Stimulated activated CD8-positive, alpha-beta memory T cell treated with anti-CD3 and anti-CD28 coated beads, Interleukin-12 subunit alpha, Interleukin-12 subunit beta, amount 100 ng/mL, for 1 hour (primary cell): ENCODE results near the gene ATP2B2.
"Not testable (repeated sequence)": the region's sequence is repeated elsewhere in the genome, so short reads cannot be mapped to it uniquely, and the experiment has no call there.

Experiments used
- DNase-seq: peaks from one replicate; pipeline ENCODE4 v3.0.0-alpha.2; 2020; ENCODE audit warnings: low read depth

Gene ATP2B2

DNA sequence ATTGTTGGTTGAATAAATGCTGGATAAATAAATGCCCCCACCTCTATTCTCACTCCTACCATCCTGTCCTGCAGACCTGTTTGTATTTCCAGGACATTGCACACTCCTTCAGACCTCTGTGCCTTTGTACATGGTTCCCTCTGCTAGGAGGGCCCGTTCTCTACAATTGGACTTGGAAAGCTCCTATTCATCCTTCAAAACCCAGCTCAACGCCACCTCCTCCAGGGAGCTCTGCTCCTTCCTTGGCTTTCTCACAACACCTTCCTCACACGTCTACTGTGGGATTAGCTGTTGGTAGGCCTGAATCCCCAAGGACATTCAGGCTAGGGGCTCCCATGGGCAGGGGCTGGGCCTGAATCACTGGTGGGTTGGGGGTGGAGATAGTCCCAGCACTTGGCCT, 105.8 kb downstream of the ATP2B2 start:
- DNase-seq: no peak

DNA sequence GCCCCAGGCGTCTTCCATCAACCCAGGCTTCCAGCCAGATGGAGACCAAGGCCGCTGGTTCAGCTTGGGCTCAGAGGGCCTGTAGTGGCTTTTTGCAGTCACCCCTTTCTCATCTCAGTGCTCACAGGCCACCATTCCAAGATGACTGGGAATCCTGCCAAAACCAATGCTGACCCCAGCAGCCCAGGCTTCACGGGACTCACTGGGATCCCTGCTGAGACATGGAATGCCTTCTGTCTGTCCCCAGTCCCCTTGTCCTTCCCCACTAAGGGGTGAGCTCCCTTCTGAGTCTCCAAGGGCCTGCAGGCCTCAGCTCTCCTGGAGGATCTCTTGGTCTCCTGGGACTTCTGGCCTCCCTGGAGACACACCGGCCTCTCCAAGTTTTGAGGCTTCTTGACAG, 107.0 kb downstream of the ATP2B2 start:
- no peak for DNase-seq

DNA sequence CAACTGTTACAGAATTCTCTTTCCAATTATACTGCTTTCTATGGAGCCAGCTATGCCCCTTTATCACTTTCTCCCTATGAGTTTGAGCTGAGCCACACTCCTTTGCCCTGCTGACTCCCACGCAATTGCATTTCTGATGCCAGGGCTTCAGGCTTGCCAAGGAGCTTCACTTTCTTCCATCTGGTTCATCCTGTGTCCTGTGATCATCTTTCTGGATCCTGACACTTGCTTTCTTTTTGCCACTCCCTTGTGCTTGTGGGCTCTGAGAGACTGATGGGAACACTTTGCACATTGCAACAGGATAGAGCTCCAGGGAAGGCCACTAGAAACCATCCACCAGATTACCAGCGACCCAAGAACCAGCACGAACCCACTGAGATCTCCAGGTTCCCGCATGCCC, 107.5 kb downstream of the ATP2B2 start:
- DNase-seq: no peak

DNA sequence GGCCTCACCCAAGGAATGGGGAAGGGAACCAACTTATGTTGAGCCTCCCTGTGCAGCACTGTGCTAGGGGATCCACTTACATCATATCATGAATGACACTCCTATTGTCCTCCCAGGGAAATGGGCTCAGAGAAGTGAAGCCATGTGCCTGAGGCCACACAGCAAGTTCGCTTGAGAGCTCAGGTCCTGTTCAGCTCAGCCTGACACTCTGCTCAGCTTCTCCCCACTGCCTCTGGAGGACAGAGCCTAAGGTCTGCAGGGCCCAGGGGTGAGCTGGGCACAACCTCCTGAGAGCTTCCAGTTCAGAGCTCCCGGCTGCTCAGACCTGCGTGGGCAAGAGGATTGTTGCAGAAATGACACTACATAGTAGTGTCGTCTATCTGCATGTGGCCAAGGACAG, 108.5 kb downstream of the ATP2B2 start:
- DNase-seq: no peak

DNA sequence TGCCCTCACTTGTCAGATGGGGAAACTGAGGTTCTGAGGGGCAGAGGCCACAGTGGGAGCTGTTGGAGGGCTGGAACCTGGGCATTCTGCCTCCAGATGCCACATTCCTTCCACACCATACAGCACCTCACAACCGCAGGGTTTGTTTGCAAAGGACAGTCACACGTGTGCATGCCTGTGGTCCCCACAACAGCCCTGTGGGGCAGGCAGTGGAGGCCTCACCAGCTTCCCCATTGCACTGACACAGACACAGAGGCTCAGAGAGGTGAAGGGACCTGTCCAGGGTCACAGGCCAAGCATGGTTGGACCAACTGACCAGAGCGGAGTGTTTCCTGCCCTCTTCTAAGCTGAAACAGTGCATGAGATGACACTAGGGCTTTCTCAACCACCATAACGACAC, 109.3 kb downstream of the ATP2B2 start:
- no peak for DNase-seq

DNA sequence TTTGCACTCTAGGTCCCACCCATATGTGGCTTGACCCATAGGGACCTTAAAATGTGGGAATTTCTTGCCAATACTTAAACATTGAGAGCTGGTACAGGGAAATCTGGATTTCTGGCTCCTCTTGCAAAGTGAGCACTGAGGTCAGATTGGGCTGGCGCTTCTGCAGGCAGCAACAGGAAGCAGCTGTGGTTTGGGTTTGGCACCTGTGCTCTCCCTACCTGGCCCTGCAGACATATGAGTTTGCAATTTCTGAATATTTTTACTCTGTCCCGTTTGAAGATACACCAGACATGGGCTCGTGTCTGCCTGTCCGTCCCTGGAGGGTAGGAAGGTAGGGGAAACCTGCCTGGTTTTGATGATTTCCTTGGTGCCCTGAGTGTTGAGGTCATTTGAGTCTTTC, 109.7 kb downstream of the ATP2B2 start:
- DNase-seq: no peak

DNA sequence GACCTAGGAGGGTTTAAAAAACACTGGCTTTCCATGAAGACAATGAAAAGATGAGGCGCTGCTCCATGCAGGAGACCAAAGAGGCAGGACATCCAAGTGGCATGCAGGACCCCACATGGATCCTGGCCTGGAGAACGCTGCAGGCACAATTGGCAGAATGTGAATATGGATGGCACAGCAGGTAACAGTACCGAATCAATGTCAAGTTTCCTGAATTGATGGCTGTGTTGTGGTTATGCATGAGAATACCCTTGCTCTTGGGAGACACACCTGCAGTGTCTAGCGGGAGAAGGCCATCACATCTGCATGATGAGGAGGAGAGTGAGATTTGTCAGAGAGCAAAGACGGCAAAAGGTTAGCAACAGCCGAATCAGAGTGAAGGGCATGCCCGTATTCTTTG, 110.2 kb downstream of the ATP2B2 start:
- no peak for DNase-seq

DNA sequence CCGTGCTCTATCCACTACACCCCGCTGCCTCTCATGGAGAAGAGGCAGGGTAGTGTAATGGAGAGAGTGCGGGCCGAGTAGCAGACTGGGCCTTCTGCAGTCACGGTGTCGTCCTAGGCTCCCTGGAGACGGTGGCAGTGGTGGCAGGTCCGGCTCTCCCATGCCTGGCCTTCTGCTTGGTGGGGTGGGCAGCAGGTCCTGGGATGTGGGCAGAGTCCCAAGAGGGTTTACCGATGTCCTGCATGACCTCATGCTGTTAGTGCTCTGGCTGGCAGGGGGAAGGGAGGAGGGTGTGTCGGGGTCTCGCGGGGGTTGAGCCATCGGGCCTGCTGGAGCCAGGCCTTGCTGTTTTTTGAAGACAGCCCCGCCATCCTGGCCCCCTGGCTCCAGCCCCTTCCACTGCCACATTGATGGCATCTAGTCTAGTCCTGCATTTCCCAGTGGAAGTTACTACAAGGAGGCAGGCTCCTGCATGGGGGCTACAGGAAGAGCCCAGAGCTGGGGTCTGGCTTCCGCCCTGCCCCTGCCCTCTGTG, 110.8 kb downstream of the ATP2B2 start:
- DNase-seq: no peak

DNA sequence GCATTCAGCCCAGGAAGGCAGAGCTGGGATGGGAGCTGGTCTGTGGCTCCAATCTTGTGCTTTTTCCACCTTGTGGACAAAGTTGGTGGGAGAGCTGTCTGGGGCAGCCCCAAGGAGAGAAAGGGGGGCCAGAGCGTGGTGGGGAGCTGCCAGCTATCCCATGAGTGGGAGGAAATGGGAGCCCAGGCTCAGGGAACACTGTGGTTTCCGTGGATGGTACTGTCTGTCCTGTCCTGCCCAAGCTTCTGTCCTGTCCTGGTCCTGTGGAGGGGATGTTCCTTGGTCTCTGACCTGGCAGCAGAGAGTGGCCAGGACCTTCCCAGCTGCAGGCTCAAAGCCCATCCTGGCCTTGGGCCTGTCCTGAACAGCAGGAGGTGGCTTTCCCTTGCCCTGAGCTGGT, 111.9 kb downstream of the ATP2B2 start:
- no peak for DNase-seq

DNA sequence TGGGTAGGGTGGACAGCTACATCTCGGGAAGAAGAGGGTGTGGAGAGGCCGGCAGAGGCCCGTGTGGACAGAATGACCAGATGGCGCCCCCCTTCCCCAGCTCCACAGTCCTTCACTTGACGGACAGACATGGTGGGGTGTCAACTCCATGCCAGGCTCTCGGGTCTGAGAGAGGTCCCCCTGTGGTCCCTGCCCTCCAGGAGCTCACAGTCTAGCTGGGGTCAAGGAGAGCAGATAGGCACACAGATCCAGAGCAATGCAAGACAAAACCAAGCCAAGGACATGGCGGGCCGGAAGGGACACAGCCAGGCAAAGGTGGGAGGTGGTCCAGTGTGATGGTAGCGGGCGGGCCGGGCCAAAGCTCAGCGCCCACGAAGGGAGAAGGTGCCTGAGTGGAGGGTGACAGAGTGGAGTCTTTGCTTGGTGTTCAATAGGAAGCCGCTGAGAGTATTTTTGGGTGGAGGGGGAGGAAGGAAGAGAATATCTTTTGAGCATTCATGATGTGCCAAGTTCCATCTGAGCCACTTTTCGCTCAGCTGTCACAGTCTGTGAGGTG, 112.4 kb downstream of the ATP2B2 start:
- DNase-seq: no peak

DNA sequence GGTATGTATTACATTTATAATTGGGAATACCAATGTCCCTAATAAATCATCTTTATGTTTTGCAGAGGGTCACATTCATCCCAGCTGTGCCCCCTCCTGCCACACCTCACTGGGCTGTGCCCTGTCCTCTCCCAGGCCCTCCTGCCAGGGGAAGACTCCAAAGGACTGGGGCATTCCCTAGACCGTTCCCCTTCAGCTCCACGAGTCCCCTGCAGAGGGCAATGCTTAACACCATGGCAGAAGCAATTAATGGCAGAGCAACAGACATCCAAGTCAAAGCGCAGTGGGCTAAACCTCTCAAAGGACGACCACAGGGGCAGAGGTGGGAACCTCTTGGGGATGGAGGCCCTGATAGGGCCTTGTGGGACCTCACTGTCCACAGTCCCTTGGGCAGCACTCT, 113.1 kb downstream of the ATP2B2 start:
- no peak for DNase-seq

DNA sequence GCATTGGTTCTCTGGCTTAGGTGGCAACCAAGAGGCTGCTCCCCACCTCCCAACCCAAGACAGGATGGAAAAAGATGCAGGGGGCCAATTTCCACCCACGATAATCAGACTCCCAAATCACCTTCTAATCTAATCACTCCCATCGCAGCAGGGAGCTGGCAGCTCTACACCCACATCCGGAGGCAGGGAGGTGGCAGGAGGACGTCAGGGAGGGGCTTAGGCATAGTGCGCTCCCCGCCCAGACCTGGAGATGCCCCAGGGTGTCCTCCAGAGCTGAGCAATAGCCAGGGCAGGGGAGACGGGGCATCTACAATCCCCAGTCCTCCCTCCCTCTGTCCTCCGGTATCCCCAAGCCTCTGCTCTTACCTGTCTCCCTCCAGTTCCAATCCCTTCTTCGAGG, 114.0 kb downstream of the ATP2B2 start:
- no peak for DNase-seq

DNA sequence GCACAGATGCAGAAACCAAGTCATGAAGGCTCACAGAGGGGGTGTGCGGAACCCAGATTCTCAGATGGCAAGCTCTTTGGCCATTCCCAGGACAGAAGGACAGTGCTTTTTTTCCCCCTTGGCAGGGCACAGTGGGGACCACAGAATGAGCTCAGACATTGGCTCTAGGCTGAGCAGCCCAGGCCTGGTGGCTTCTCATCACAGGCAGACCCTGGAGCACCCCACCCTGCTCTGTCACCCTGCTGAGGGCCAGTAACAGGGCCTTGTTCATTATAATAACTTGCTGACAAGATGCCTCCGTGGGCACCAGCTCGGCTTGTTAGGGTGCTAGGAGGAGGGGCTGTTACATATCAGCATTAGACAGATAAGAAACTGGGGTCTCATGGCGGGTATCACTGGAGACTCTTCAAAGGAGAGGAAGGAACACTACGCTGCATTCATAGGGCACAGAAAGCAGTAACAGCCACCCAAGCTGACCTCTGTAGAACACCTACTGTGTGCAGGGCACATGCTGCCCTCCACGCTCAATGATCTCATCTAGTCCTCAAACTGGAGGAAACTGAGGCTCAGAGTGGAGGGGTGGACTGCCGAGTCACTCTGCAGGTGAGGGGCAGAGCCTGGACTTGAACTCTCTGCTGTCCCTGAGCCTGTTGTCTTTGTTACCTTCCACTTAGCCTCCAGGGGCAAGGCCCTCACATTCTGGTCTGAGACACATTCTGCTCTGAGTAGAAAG, 114.6 kb downstream of the ATP2B2 start:
- no peak for DNase-seq

DNA sequence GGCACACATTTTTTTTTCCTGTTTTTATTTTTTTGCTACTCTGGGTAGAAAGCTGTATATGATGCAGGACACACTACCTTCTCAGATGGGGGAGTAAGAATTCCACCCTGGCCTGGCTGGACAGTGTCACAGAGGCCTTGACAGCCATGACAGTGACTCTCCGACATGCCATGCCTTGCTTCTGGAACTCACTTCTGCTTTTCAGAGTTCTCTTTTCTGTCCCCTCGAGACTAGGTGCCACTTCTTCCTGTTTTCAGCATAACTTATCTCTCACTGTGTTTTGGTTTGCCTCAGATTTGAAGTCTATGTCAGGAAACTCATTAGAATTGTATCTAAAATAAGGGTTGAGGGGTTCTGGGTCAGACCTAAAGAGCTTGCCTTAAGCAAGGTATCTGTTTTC, 115.4 kb downstream of the ATP2B2 start:
- no peak for DNase-seq

DNA sequence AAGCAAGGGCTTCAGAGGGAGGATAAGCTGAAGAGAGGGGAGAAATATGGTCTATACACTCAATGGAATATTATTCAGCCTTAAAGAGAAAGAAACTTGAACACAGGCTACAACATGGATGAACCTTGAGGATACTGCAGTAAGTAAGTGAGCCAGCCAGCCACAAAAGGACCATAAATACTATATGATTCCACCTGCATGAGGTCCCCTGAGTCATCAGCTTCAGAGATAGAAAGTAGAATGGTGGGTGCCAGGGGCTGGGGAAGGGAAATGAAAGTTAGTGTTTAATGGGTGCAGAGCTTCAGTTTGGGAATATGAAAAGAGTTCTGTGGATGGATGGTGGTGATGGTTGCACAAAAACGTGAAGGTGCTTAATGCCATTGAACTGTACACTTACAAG, 116.0 kb downstream of the ATP2B2 start:
- no peak for DNase-seq

DNA sequence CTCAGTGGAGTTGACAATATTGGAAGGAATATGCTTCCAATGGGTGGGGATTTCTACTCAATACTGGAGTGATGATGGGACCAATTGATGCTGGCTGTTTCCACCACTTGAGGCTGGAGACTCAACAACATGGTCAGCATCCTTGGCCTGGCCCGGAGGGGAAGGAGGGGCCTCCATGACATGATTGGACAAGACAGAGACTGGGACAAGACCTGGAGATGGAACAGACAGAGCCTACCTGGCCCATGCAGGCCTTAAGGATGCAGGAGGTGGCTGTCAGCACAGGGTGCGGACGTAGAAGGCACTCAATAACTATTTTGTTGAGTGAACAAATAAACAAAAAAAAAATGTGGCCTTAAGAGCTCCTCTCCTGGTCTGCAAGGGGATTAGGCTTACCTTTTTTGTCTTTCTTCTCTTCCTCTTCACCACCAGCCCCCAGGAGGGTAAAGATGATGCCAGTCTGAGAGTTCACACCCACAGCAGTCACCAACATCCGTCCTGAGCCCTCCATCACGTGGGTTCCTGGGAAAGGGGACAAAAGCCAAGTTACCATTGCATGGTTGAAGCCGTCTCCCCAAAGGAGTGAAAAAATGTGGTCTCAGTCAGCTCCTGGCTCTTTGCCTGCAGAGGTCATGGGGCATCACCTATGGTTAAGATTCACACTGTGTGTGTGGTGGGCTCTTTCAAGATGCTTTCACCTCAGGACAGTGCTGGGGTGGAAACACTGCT, 117.3 kb downstream of the ATP2B2 start:
- no peak for DNase-seq

DNA sequence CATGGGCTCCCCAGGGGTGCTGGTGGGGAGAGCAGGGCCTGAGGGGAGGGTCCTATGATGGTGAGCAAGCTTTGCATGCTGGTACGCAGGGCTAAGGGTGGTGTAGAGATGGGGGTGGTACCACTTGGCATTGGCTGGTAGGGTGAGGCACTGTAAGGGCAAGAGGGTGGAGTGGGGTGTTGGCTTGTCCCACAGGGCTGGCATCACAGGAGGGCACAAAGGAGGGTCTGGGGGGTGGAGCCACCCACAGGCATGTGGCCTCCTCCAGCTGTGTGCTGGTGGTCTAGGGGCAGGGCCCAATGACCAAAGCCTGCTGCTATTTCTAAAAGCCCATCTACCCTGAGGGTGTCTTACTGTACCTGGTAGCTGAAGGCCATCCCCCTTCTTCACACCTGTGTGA, 119.3 kb downstream of the ATP2B2 start:
- no peak for DNase-seq

DNA sequence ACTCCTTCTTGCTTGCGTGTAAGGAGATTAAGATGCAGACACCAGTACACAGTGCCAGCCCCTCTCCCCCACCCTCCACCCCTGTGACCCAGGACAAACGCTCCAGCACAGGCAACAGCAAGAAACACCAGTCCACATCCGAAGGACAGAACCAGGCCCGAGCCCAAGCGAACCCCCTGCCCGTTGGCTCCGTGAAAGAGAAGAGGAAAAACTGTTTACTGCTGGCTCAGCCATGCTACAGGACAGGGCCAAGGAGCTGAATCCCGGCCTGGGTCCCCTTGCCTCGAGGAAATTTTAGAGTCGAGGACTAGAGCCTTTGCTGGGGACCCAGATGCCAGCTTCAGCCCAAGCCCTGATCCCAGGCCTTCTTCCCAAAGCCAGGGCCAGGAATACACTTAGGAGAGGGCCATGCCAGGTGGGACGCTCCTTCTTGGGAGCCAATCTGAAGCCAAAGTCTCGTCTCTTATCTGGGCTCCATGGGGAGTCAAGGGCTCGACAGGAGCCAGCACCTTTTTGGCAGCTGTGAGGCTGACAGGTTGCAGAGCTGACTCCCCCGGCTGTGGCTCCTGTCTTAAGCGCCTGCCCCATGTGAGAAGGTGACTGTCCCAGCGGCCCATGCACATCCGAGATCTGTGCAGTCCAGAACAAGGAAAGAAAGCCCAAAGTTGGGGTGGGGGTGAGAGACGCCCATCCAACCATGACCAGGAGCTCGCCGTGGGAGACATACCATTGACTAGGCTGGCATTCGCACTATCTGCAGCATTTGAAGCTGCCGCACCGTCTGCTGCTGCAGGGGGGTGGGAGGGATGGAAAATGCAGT, 120.6 kb downstream of the ATP2B2 start:
- DNase-seq: no peak

DNA sequence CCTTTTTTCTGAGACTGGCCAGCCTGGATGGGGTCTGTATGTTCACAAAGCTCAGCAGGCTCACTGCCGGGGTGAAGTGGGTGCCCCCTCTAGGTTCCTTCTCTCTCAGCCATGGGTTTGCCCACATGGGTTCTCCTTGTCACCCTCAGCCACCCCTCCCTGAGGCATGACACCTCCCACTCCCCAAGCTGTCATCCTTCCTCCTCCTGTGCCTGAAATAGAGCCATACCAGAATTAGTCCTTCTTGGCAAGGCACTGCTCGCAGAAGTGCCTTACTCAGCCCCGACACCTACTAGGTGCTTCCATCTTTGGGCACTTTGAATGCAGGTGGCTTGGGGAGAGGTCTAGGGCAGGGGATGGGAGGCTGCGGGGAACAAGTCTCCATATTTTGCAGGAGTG, 121.5 kb downstream of the ATP2B2 start:
- DNase-seq: no peak

DNA sequence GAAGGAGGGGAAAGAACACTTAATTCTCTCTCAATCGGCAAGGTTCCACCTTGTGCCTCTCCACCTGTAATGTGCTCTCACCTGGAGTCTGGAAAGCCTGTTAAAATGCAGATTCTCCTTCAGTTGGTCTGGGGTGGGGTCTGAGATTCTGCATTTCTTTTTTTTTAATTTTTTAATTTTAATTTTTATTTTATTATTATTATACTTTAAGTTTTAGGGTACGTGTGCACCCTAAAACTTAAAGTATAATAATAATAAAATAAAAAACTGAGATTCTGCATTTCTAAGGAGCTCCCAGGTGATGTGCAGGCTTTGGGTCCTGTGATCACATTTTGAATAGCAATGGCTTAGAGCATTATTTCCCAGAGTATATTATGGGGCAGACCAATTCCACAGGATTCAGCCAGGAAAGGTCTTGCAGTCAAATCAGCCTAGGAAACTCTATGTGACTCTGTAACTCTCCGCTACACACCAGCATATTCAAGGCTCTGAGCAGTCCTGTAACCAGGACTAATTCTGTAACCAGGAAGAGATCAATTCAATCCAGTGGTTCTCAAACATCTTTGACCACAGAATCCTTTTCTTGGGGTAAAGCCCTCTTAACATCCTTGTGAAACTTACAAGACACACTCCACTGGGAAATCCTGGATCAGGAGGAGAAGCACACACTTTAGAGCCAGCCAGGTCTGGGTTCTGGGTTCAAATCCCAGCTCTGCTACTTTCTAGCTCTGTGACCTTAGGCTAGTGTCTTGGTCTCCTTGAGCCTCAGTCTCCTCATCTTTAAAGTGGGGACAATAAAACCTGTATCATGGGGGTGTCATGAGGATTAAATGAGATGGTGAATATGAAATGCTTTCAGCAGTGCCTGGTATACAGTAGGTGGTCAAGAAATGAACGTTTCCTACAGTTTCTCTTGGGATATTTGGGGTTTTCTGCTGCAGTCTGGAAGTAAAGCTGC, 122.2 kb downstream of the ATP2B2 start:
- no peak for DNase-seq

DNA sequence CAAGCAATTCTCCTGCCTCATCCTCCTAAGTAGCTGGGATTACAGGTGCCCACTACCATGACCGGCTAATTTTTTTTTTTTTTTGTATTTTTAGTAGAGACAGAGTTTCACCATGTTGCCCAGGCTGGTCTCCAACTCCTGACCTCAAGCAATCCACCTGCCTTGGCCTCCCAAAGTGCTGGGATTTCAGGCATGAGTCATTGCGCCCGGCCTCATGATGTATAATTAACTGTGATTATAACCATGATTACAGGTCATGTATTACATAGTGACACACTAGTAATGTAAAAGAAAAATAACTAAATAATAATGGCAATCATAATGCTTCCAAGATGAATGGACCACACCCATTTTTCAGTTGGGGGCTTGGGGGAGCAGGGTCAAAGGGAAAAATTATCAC, 122.9 kb downstream of the ATP2B2 start:
- DNase-seq: not testable (repeated sequence)
